ENCODE data around the gene TRHDE.

The TRHDE gene

DNA sequence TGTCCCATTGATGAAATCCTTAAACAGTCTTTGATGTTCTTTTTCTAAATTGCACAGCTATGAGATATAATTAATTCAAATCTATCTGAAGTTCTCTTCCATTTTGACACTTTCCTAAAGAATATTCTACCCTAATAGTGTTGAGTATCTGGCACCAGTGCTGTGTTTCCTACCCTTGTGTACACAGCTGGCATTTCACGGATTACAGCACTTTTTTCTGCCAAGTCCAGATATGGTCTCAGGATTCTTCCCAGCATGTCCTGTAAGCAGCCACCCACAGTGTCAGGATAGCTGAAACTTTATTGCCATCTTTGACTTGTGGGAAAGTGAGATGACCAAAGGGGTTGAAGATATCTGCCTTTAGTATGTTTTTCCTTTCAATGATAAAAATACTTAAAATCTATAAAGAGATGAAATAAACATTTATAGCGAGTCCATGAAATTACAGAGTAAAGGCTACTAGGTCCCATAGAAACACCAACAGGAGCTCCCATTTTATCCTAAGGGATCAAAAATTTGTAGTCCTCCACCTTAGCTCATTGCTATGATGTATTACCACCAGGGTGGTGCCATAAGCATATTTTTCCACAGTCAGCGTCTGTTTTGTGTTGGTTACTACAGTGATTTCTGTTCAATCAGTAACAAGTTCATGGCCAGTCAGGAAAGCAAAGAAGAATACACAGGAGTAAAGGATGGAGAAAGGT lies 96.7 kb downstream of the TRHDE start (continued):
- TF ChIP-seq, protein P1, sequence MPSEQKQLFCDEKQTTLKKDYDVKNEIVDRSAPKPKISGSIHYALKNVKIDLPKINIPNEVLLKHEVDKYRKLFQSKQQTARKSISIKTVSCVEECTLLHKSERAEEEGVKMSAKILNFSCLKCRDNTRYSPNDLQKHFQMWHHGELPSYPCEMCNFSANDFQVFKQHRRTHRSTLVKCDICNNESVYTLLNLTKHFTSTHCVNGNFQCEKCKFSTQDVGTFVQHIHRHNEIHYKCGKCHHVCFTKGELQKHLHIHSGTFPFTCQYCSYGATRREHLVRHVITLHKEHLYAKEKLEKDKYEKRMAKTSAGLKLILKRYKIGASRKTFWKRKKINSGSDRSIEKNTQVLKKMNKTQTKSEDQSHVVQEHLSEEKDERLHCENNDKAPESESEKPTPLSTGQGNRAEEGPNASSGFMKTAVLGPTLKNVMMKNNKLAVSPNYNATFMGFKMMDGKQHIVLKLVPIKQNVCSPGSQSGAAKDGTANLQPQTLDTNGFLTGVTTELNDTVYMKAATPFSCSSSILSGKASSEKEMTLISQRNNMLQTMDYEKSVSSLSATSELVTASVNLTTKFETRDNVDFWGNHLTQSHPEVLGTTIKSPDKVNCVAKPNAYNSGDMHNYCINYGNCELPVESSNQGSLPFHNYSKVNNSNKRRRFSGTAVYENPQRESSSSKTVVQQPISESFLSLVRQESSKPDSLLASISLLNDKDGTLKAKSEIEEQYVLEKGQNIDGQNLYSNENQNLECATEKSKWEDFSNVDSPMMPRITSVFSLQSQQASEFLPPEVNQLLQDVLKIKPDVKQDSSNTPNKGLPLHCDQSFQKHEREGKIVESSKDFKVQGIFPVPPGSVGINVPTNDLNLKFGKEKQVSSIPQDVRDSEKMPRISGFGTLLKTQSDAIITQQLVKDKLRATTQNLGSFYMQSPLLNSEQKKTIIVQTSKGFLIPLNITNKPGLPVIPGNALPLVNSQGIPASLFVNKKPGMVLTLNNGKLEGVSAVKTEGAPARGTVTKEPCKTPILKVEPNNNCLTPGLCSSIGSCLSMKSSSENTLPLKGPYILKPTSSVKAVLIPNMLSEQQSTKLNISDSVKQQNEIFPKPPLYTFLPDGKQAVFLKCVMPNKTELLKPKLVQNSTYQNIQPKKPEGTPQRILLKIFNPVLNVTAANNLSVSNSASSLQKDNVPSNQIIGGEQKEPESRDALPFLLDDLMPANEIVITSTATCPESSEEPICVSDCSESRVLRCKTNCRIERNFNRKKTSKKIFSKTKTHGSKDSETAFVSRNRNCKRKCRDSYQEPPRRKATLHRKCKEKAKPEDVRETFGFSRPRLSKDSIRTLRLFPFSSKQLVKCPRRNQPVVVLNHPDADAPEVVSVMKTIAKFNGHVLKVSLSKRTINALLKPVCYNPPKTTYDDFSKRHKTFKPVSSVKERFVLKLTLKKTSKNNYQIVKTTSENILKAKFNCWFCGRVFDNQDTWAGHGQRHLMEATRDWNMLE (tag by site-specific recombination; conservative IDR thresholded peaks at IDR 0.05; ENCODE audit: low read depth), result no peak
- no peak for TF ChIP-seq GLI4 (tag by site-specific recombination; IDR thresholded peaks at IDR 0.05)
- TF ChIP-seq ZNF449 (tag by site-specific recombination; IDR thresholded peaks at IDR 0.05), result no peak
- TF ChIP-seq KLF8 (tag by site-specific recombination; IDR thresholded peaks at IDR 0.05), result no peak

GRCh38 chr12:72369423-72369959 lies 97.3 kb downstream of the TRHDE start:
- Histone ChIP-seq H3K36me3 (ENCODE audit: control insufficient read depth in 2 of 2, insufficient read depth in 1 of 2, low read length in 2 of 2) (no peaks in the 10 kb centered on the region), H3K4me3 (ENCODE audit: low read depth, low read length) (no peak overlapping the region), H3K9me3 (ENCODE audit: control insufficient read depth, insufficient read depth, low read depth, low read length) (no peaks in the 10 kb centered on the region), H3K4me1 (ENCODE audit: control insufficient read depth, insufficient read depth, low read length) (no peaks in the 10 kb centered on the region), H3K27ac (ENCODE audit: extremely low read depth, low read depth, low read length) (no peak overlapping the region)
- TF ChIP-seq OVOL3 (tag by site-specific recombination; IDR thresholded peaks at IDR 0.05) (no peak), CTCF (tag by site-specific recombination; IDR thresholded peaks at IDR 0.05) (no peak), ZNF660 (tag by site-specific recombination; IDR thresholded peaks at IDR 0.05) (no peak), ZNF155 (tag by site-specific recombination; IDR thresholded peaks at IDR 0.05) (no peak), ZBTB20 (tag by site-specific recombination; IDR thresholded peaks at IDR 0.05) (no peak), ZNF777 (tag by site-specific recombination; IDR thresholded peaks at IDR 0.05; ENCODE audit: borderline replicate concordance) (no peak), ZNF221 (tag by site-specific recombination; IDR thresholded peaks at IDR 0.05; ENCODE audit: borderline replicate concordance) (no peak), KLF16 (tag by site-specific recombination; IDR thresholded peaks at IDR 0.05) (no peak), ZSCAN16 (tag by site-specific recombination; IDR thresholded peaks at IDR 0.05) (no peak), ZNF211 (tag by site-specific recombination; IDR thresholded peaks at IDR 0.05; ENCODE audit: low read depth) (no peak), ZNF664 (tag by site-specific recombination; IDR thresholded peaks at IDR 0.05) (no peak), ZNF426 (tag by site-specific recombination; IDR thresholded peaks at IDR 0.05) (no peak), SETDB1 (IDR thresholded peaks at IDR 0.05; ENCODE audit: insufficient read length, low read length) (no peak), ZBTB7A (tag by site-specific recombination; IDR thresholded peaks at IDR 0.05; ENCODE audit: low read depth) (no peak), BCL6B (tag by site-specific recombination; IDR thresholded peaks at IDR 0.05) (no peak), SCRT2 (tag by site-specific recombination; IDR thresholded peaks at IDR 0.05) (no peak)
- TF ChIP-seq, protein P2, sequence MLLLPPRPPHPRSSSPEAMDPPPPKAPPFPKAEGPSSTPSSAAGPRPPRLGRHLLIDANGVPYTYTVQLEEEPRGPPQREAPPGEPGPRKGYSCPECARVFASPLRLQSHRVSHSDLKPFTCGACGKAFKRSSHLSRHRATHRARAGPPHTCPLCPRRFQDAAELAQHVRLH (tag by site-specific recombination; IDR thresholded peaks at IDR 0.05), result no peak
- TF ChIP-seq, protein P3, sequence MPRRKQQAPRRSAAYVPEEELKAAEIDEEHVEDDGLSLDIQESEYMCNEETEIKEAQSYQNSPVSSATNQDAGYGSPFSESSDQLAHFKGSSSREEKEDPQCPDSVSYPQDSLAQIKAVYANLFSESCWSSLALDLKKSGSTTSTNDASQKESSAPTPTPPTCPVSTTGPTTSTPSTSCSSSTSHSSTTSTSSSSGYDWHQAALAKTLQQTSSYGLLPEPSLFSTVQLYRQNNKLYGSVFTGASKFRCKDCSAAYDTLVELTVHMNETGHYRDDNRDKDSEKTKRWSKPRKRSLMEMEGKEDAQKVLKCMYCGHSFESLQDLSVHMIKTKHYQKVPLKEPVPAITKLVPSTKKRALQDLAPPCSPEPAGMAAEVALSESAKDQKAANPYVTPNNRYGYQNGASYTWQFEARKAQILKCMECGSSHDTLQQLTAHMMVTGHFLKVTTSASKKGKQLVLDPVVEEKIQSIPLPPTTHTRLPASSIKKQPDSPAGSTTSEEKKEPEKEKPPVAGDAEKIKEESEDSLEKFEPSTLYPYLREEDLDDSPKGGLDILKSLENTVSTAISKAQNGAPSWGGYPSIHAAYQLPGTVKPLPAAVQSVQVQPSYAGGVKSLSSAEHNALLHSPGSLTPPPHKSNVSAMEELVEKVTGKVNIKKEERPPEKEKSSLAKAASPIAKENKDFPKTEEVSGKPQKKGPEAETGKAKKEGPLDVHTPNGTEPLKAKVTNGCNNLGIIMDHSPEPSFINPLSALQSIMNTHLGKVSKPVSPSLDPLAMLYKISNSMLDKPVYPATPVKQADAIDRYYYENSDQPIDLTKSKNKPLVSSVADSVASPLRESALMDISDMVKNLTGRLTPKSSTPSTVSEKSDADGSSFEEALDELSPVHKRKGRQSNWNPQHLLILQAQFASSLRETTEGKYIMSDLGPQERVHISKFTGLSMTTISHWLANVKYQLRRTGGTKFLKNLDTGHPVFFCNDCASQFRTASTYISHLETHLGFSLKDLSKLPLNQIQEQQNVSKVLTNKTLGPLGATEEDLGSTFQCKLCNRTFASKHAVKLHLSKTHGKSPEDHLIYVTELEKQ (tag by site-specific recombination; IDR thresholded peaks at IDR 0.05; ENCODE audit: borderline replicate concordance), result no peak
- ChIA-PET POLR2A (no interaction called here), CTCF (no interaction called here)
